Vagina (tissue), 2 donors: Measurements from ENCODE around the gene PTPRK.

ENCODE experiments used
- CTCF ChIP-seq, 3 experiments: fragments of 450-650 bp in 2 of 3; fragments of 200-600 bp in 1 of 3; sonication (generic) in 1 of 3; IDR thresholded peaks; one replicate each; pipeline ENCODE4 v1.5.1; 2017 to 2019; ENCODE audit warnings: antibody characterized with exemption in 3 of 3, mild to moderate bottlenecking in 2 of 3, moderate library complexity in 2 of 3
- POLR2AphosphoS5 ChIP-seq, 2 donors: sonication (generic); formaldehyde crosslinking; IDR thresholded peaks; one replicate each; pipeline ENCODE4 v1.9.0; 2017; ENCODE audit warnings: antibody characterized with exemption in 2 of 2, mild to moderate bottlenecking in 2 of 2, low read depth in 1 of 2; ENCODE audit not compliant: insufficient read depth in 1 of 2

- TF ChIP-seq CTCF (IDR thresholded peaks at IDR 0.05) (no peak), POLR2AphosphoS5 (IDR thresholded peaks at IDR 0.05; ENCODE audit: insufficient read depth in 1 of 2, low read depth in 1 of 2) (no peak)
Observed at GRCh38 chr6:127933137-127933536, 587.3 kb downstream of the PTPRK start.
